ENCODE data around the gene PGM5.

Gene PGM5

DNA sequence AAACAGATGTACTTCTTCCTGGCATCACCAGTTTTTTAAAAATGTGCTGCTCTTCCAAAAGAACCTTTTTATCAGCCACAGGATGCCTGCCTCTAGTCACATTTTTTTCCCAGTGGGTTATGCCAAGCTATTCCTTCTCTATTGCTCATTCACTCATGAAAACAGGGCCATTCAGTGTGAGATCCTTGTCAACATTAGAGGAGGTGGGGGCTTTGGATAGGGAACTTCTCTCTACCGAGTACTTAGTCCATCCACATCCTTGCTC is 181.1 kb downstream of the PGM5 start:
- Histone ChIP-seq H3K27me3 (ENCODE audit: insufficient read depth, low read length, poor library complexity, severe bottlenecking) (no peaks in the 10 kb centered on the region), H3K36me3 (ENCODE audit: insufficient read depth, low read length) (no peaks in the 10 kb centered on the region), H4K20me1 (ENCODE audit: insufficient read depth, low read length, poor library complexity, severe bottlenecking) (no peaks in the 10 kb centered on the region), H3K4me3 (ENCODE audit: low read length, poor library complexity, severe bottlenecking) (no peak overlapping the region), H2AFZ (ENCODE audit: low read length) (no peak overlapping the region), H3K79me2 (ENCODE audit: insufficient read depth, low read length) (no peaks in the 10 kb centered on the region), H3K9me3 (ENCODE audit: insufficient read depth, low read depth, low read length) (no peaks in the 10 kb centered on the region), H3K4me2 (ENCODE audit: low read depth, low read length, poor library complexity, severe bottlenecking) (no peak overlapping the region), H3F3A (ENCODE audit: low read depth) (no peaks in the 10 kb centered on the region), H3K4me1 (ENCODE audit: insufficient read depth, low read length, poor library complexity, severe bottlenecking) (no peaks in the 10 kb centered on the region), H3K9ac (ENCODE audit: low read depth, low read length, poor library complexity, severe bottlenecking) (no peak overlapping the region), H3K9me2 (replicated peaks; ENCODE audit: low read depth, low read length) (no peaks in the 10 kb centered on the region)
- TF ChIP-seq, protein P1, sequence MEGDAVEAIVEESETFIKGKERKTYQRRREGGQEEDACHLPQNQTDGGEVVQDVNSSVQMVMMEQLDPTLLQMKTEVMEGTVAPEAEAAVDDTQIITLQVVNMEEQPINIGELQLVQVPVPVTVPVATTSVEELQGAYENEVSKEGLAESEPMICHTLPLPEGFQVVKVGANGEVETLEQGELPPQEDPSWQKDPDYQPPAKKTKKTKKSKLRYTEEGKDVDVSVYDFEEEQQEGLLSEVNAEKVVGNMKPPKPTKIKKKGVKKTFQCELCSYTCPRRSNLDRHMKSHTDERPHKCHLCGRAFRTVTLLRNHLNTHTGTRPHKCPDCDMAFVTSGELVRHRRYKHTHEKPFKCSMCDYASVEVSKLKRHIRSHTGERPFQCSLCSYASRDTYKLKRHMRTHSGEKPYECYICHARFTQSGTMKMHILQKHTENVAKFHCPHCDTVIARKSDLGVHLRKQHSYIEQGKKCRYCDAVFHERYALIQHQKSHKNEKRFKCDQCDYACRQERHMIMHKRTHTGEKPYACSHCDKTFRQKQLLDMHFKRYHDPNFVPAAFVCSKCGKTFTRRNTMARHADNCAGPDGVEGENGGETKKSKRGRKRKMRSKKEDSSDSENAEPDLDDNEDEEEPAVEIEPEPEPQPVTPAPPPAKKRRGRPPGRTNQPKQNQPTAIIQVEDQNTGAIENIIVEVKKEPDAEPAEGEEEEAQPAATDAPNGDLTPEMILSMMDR (conservative IDR thresholded peaks at IDR 0.05; ENCODE audit: low read length) = no peak
- no peak for TF ChIP-seq EZH2phosphoT487 (IDR thresholded peaks at IDR 0.05; ENCODE audit: borderline replicate concordance)

DNA sequence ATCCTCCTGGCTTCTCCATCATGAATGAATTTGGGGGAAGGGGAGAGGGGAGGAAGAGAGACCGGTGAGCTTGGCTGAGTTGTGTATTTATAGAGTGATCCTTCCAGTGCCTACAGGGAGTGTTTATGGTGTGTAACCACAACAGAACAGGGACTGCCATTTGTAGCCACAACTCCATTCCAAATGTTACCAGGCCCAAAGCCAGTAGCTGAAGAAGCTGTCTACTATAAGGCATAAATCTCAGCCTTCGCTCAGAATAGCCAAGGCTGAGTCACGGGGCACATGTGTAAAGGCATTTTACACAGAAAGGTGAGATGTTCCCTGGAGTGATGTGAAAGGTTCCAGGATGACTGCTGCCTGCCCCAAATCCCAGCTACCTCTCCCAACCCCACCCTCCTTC is 181.8 kb downstream of the PGM5 start:
- Histone ChIP-seq H4K20me1 (ENCODE audit: insufficient read depth, low read length, poor library complexity, severe bottlenecking) (no peaks in the 10 kb centered on the region), H2AFZ (ENCODE audit: low read length) (no peak overlapping the region), H3K9ac (ENCODE audit: low read depth, low read length, poor library complexity, severe bottlenecking) (no peak overlapping the region), H3K4me3 (ENCODE audit: low read length, poor library complexity, severe bottlenecking) (no peak overlapping the region), H3F3A (ENCODE audit: low read depth) (no peaks in the 10 kb centered on the region), H3K9me3 (ENCODE audit: insufficient read depth, low read depth, low read length) (no peaks in the 10 kb centered on the region), H3K36me3 (ENCODE audit: insufficient read depth, low read length) (no peaks in the 10 kb centered on the region), H3K27me3 (ENCODE audit: insufficient read depth, low read length, poor library complexity, severe bottlenecking) (no peaks in the 10 kb centered on the region), H3K79me2 (ENCODE audit: insufficient read depth, low read length) (no peaks in the 10 kb centered on the region), H3K4me1 (ENCODE audit: insufficient read depth, low read length, poor library complexity, severe bottlenecking) (no peaks in the 10 kb centered on the region), H3K9me2 (replicated peaks; ENCODE audit: low read depth, low read length) (no peaks in the 10 kb centered on the region), H3K4me2 (ENCODE audit: low read depth, low read length, poor library complexity, severe bottlenecking) (no peak overlapping the region)
- no peak for TF ChIP-seq EZH2phosphoT487 (IDR thresholded peaks at IDR 0.05; ENCODE audit: borderline replicate concordance)
- TF ChIP-seq, protein P1 (conservative IDR thresholded peaks at IDR 0.05; ENCODE audit: low read length) = no peak

DNA sequence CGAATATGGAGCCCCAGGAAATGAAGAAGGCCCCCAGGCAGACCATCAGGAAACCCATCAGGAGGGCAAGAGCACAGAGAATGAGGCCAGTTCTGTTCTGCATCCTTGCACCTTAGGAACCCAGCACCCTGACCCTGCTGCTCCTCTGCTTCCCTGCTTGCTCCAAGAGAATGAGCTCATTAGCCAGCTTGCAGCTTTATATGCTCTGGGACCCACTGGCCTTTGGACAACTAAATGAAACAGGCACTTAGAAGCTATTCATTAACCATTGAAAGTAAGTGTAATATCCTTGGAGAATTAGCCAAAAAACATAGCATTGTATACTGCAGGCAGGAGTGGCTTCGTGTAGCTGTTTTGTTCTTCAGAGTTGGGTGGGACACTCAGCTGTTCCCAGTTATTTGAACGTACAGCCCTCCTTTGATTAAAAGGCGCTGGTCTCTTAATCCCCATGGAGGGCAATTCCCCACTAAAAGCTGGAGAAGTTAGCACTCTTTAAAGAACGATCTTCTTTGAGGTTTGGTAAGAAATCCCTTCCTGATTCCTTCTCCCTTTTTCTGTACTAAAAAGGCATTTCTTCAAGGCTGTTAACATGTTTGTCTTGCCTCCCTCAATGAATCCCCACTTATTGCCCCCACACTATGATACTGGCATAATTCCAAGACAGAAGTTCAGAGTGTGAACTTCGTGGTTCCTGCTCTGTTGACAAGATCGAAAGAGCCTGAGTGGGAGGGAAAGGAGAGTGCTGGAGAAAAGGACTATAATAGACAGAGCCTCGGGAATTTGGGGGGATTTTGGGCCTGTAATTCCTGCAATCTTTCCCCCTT is 184.5 kb downstream of the PGM5 start, which contains the start of gene TMEM252:
Gene TMEM252, minus strand, starts transcription at position 172 of the 824 bp plus-strand sequence. Its CDS starts 69 bp downstream, at position 103.
- H4K20me1 ChIP-seq (ENCODE audit: insufficient read depth, low read length, poor library complexity, severe bottlenecking) = no peaks in the 10 kb centered on the region
- H3K9me3 ChIP-seq (ENCODE audit: insufficient read depth, low read depth, low read length) = no peaks in the 10 kb centered on the region
- H3K79me2 ChIP-seq (ENCODE audit: insufficient read depth, low read length) = no peaks in the 10 kb centered on the region
- H3K4me1 ChIP-seq (ENCODE audit: insufficient read depth, low read length, poor library complexity, severe bottlenecking) = no peaks in the 10 kb centered on the region
- no peaks in the 10 kb centered on the region for H3K36me3 ChIP-seq (ENCODE audit: insufficient read depth, low read length)
- H3F3A ChIP-seq (ENCODE audit: low read depth) = no peaks in the 10 kb centered on the region
- H2AFZ ChIP-seq (ENCODE audit: low read length) = no peak within 1 kb of the TSS
- H3K9ac ChIP-seq (ENCODE audit: low read depth, low read length, poor library complexity, severe bottlenecking) = no peak within 1 kb of the TSS
- no peak for TF ChIP-seq EZH2phosphoT487 (IDR thresholded peaks at IDR 0.05; ENCODE audit: borderline replicate concordance)
- TF ChIP-seq, protein P1 (conservative IDR thresholded peaks at IDR 0.05; ENCODE audit: low read length) = no peak
- no peaks in the 10 kb centered on the region for H3K9me2 ChIP-seq (replicated peaks; ENCODE audit: low read depth, low read length)
- no peak within 1 kb of the TSS for H3K4me2 ChIP-seq (ENCODE audit: low read depth, low read length, poor library complexity, severe bottlenecking)
- H3K27me3 ChIP-seq (ENCODE audit: insufficient read depth, low read length, poor library complexity, severe bottlenecking) = no peaks in the 10 kb centered on the region
- H3K4me3 ChIP-seq (ENCODE audit: low read length, poor library complexity, severe bottlenecking) = no peak within 1 kb of the TSS
